RWPE2 (cell line): Measurements from ENCODE around the gene GMDS.

Experiments
- ATAC-seq: fragments of 200-7000 bp; cut with Tn5 transposase; 3 replicates; pipeline ENCODE4 v1.9.1; 2021; ENCODE audit warnings: low read depth
- DNase-seq: peaks from one replicate; pipeline ENCODE4 v3.0.0-alpha.2; 2020; ENCODE audit warnings: low spot score
- H3K27ac ChIP-seq: fragments of 450-650 bp; 2 replicates; pipeline ENCODE4 v1.5.1; 2017; ENCODE audit warnings: mild to moderate bottlenecking; ENCODE audit not compliant: poor library complexity, severe bottlenecking
- H3K27me3 ChIP-seq: fragments of 250-450 bp; sonication (Bioruptor Pico); 2 replicates; pipeline ENCODE4 v1.5.1; 2021; ENCODE audit warnings: mild to moderate bottlenecking, moderate library complexity; ENCODE audit not compliant: insufficient read depth, poor library complexity, severe bottlenecking
- H3K36me3 ChIP-seq: fragments of 250-450 bp; sonication (Bioruptor Pico); 2 replicates; pipeline ENCODE4 v1.5.1; 2020; ENCODE audit warnings: low read depth, mild to moderate bottlenecking, moderate library complexity
- H3K4me1 ChIP-seq: fragments of 250-450 bp; sonication (Bioruptor Pico); 2 replicates; pipeline ENCODE4 v1.5.1; 2021; ENCODE audit warnings: mild to moderate bottlenecking, moderate library complexity; ENCODE audit not compliant: insufficient read depth, poor library complexity, severe bottlenecking
- H3K4me3 ChIP-seq: fragments of 250-450 bp; sonication (Bioruptor Pico); 2 replicates; pipeline ENCODE4 v1.5.1; 2021; ENCODE audit warnings: mild to moderate bottlenecking, moderate library complexity; ENCODE audit not compliant: severe bottlenecking
- H3K9me3 ChIP-seq: fragments of 250-450 bp; sonication (Bioruptor Pico); 2 replicates; pipeline ENCODE4 v1.5.1; 2021; ENCODE audit warnings: mild to moderate bottlenecking, moderate library complexity; ENCODE audit not compliant: severe bottlenecking
- CTCF ChIP-seq: fragments of 450-650 bp; IDR thresholded peaks from one replicate; pipeline ENCODE4 v1.5.1; 2017; ENCODE audit warnings: mild to moderate bottlenecking, moderate library complexity; ENCODE audit not compliant: poor library complexity, severe bottlenecking

GMDS gene

GRCh38 chr6:1581120-1581991 is 664.0 kb downstream of the GMDS start:
- no peak overlapping the region for H3K4me3 ChIP-seq

GRCh38 chr6:1580585-1580984 is 664.8 kb downstream of the GMDS start:
- DNase-seq = no peak
- no peak for TF ChIP-seq CTCF
- Histone ChIP-seq H3K36me3 (no peaks in the 10 kb centered on the region), H3K4me3 (no peak overlapping the region), H3K4me1 (no peaks in the 10 kb centered on the region), H3K27me3 (no peaks in the 10 kb centered on the region), H3K27ac (no peak overlapping the region), H3K9me3 (no peaks in the 10 kb centered on the region)
- no peak for ATAC-seq

More at GRCh38 chr6:1581120-1581991, 664.0 kb downstream of the GMDS start:
- Histone ChIP-seq H3K4me1 (no peaks in the 10 kb centered on the region), H3K9me3 (no peaks in the 10 kb centered on the region), H3K27me3 (no peaks in the 10 kb centered on the region), H3K36me3 (no peaks in the 10 kb centered on the region), H3K27ac (no peak overlapping the region)
- no peak for DNase-seq
- no peak for ATAC-seq
- TF ChIP-seq CTCF = no peak

- ATAC-seq (no peak), DNase-seq (no peak)
- Histone ChIP-seq H3K4me3 (no peak overlapping the region), H3K27me3 (no peaks in the 10 kb centered on the region), H3K36me3 (no peaks in the 10 kb centered on the region), H3K9me3 (no peaks in the 10 kb centered on the region), H3K27ac (no peak overlapping the region), H3K4me1 (no peaks in the 10 kb centered on the region)
- no peak for TF ChIP-seq CTCF
These were observed 665.3 kb downstream of the GMDS start for GRCh38 chr6:1580109-1580508.

GRCh38 chr6:1579096-1579495 is 666.3 kb downstream of the GMDS start:
- TF ChIP-seq CTCF = no peak
- no peak for DNase-seq
- ATAC-seq = no peak
- Histone ChIP-seq H3K4me3 (no peak overlapping the region), H3K27me3 (no peaks in the 10 kb centered on the region), H3K9me3 (no peaks in the 10 kb centered on the region), H3K27ac (no peak overlapping the region), H3K36me3 (no peaks in the 10 kb centered on the region), H3K4me1 (no peaks in the 10 kb centered on the region)
